GM12864 (cell line): ENCODE results near the gene CDC42BPG.

Source experiments
- DNase-seq: peaks from one replicate; pipeline ENCODE4 v3.0.0-alpha.2; 2011; ENCODE audit warnings: low read depth
- H3K4me3 ChIP-seq: 2 replicates; pipeline ENCODE4 v1.5.1; 2011; ENCODE audit warnings: mild to moderate bottlenecking, low read depth, low read length, control low read depth
- CTCF ChIP-seq: IDR thresholded peaks from 2 replicates; pipeline ENCODE4 v1.5.1; 2011; ENCODE audit warnings: low read depth, mild to moderate bottlenecking, moderate library complexity, low read length, control low read depth, inconsistent platforms; ENCODE audit errors: missing control alignments

CDC42BPG gene

GRCh38 chr11:64778473-64779298, 65.8 kb downstream of the CDC42BPG start, which contains the start of gene SF1:
Gene SF1 (minus strand): TSS chr11:64778542. CDS start chr11:64778392, 150 bp downstream.
- peak within 1 kb of the TSS; percentile 76 for H3K4me3 ChIP-seq
- DNase-seq: peak; percentile 100
- no peak for TF ChIP-seq CTCF

DNA sequence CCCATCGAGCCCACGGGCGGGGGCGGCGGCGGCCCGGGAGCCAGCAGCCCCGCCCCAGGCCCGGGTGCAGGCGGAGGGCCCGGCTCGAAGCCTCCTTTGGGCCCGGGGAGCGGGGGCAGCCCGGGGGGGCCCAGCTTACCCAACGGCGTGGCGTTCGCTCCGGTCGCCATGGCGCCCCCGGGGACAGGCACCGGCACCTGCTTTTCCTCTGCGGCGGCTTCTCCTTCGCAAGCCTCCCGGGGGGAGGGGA, 66.3 kb downstream of the CDC42BPG start:
- DNase-seq: no peak
- H3K4me3 ChIP-seq: peak overlapping the region; percentile 76
- no peak for TF ChIP-seq CTCF

- no peak for TF ChIP-seq CTCF
- peak overlapping the region; percentile 76 for H3K4me3 ChIP-seq
- peak; percentile 35 for DNase-seq
These were observed 66.8 kb downstream of the CDC42BPG start for GRCh38 chr11:64777449-64778222.

DNA sequence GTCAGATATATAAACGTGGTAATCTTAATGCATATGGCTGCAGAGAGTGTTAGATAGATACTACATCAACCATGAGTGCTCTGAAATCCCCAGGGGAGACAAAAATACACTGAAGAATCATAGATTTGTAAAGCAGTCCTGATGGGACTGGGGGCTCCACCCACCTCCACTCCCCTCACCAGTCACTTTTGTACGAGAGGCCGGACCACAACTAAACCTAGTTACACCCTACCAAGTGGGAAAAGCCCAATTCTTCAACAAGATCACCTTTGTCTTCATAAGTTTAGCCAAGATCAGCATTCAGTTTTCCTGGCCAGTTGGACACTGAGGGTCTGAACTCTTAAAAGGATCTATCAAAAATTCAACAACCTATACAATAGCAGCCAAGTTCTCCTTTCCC, 67.6 kb downstream of the CDC42BPG start:
- no peak for DNase-seq
- peak overlapping the region; percentile 76 for H3K4me3 ChIP-seq
- no peak for TF ChIP-seq CTCF

DNA sequence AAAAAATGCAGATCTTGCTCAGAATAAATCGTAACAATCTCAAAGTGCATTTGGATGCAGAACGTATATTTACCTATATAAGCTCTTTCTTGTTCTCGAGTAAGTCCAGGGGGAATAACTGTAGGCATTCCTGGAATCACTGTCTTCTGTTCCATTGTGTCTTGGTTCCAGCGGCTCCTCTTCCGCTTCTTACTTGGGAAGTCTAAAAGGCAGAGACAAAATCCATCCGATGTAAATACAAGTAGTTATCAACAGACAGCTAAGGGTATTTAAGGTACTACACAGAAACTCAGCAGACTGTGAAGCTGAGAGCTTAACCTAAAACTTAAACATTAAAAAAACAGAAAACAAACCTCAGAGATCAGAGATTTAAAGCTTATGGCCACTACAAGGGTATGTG, 68.0 kb downstream of the CDC42BPG start:
- no peak for DNase-seq
- no peak for TF ChIP-seq CTCF
- peak overlapping the region; percentile 76; the same call in 1 of the 2 replicates for H3K4me3 ChIP-seq

GRCh38 chr11:64774144-64774543, 70.3 kb downstream of the CDC42BPG start:
- H3K4me3 ChIP-seq: no peak overlapping the region
- no peak for DNase-seq
- no peak for TF ChIP-seq CTCF
